Osteoblast (primary cell): ENCODE data around the gene CD180. TPM values are rescaled to one million over a fixed set of nuclear protein-coding genes. Genes with fewer than 3 reads are reported as not detected.

Experiments
- DNase-seq: peaks from one replicate; pipeline ENCODE4 v3.0.0; 2011; ENCODE audit warnings: low spot score, mixed read lengths; ENCODE audit not compliant: insufficient read length; ENCODE audit errors: missing footprints
- H2AFZ ChIP-seq: 2 replicates; pipeline ENCODE4 v1.6.0; 2011; ENCODE audit warnings: mild to moderate bottlenecking, low read length
- H3K27ac ChIP-seq: 2 replicates; pipeline ENCODE4 v1.5.1; 2011; ENCODE audit warnings: mild to moderate bottlenecking, low read depth, low read length, moderate library complexity
- H3K27me3 ChIP-seq: 2 replicates; pipeline ENCODE4 v1.6.0; 2012; ENCODE audit warnings: mild to moderate bottlenecking, control low read depth, inconsistent platforms, low read length, moderate library complexity; ENCODE audit not compliant: insufficient read depth
- H3K36me3 ChIP-seq: 2 replicates; pipeline ENCODE4 v1.5.1; 2011; ENCODE audit warnings: mild to moderate bottlenecking, low read length, control low read depth, moderate library complexity; ENCODE audit not compliant: insufficient read depth
- H3K4me1 ChIP-seq: 2 replicates; pipeline ENCODE4 v1.5.1; 2011; ENCODE audit warnings: mild to moderate bottlenecking, low read length, control low read depth, moderate library complexity; ENCODE audit not compliant: insufficient read depth
- H3K4me2 ChIP-seq: 2 replicates; pipeline ENCODE4 v1.6.0; 2011; ENCODE audit warnings: mild to moderate bottlenecking, low read length; ENCODE audit not compliant: insufficient read depth
- H3K4me3 ChIP-seq: fragments of 200-600 bp; sonication (generic); 3 replicates; pipeline ENCODE4 v1.5.1; 2012; ENCODE audit warnings: mild to moderate bottlenecking, low read length, inconsistent platforms; ENCODE audit not compliant: insufficient read depth
- H3K79me2 ChIP-seq: 2 replicates; pipeline ENCODE4 v1.6.0; 2012; ENCODE audit warnings: mild to moderate bottlenecking, low read length, control low read depth, inconsistent platforms; ENCODE audit not compliant: insufficient read depth
- H3K9me3 ChIP-seq: 2 replicates; pipeline ENCODE4 v1.5.1; 2011; ENCODE audit warnings: low read depth, low read length, control low read depth
- H4K20me1 ChIP-seq: 2 replicates; pipeline ENCODE4 v1.6.0; 2012; ENCODE audit warnings: mild to moderate bottlenecking, low read length, control low read depth; ENCODE audit not compliant: insufficient read depth
- CTCF ChIP-seq: IDR thresholded peaks from 2 replicates; pipeline ENCODE4 v1.5.1; 2011; ENCODE audit warnings: mild to moderate bottlenecking, low read depth, low read length, moderate library complexity; ENCODE audit errors: extremely low read depth
- total RNA-seq: library from RNA; depleted of rRNA; stranded (reverse); fragments of >200 nt; gene quantifications from 2 replicates; pipeline ENCODE4 v1.2.3, GENCODE V29; 2012

The CD180 gene
- total RNA-seq, 1 donor, result not detected

GRCh38 chr5:67165526-67166459, 30.8 kb downstream of the CD180 start:
- Histone ChIP-seq H3K79me2 (no peaks in the 10 kb centered on the region), H3K27me3 (no peaks in the 10 kb centered on the region), H3K4me2 (peak overlapping the region; percentile 78), H3K36me3 (no peaks in the 10 kb centered on the region), H3K4me1 (peaks cover 15% of the 10 kb centered on the region), H3K4me3 (peak overlapping the region; percentile 56), H2AFZ (peak overlapping the region; percentile 95), H3K27ac (peak overlapping the region; percentile 50), H4K20me1 (no peaks in the 10 kb centered on the region), H3K9me3 (no peaks in the 10 kb centered on the region)
- DNase-seq, result peak; percentile 97
- TF ChIP-seq CTCF, result peak; percentile 82

- no peaks in the 10 kb centered on the region for H4K20me1 ChIP-seq
- no peak for TF ChIP-seq CTCF
- H3K4me1 ChIP-seq, result peaks cover 17% of the 10 kb centered on the region
- H3K79me2 ChIP-seq, result no peaks in the 10 kb centered on the region
- no peak for DNase-seq
- no peak overlapping the region for H3K27ac ChIP-seq
- no peak overlapping the region for H3K4me3 ChIP-seq
- H2AFZ ChIP-seq, result no peak overlapping the region
- H3K36me3 ChIP-seq, result no peaks in the 10 kb centered on the region
- no peak overlapping the region for H3K4me2 ChIP-seq
- no peaks in the 10 kb centered on the region for H3K27me3 ChIP-seq
- no peaks in the 10 kb centered on the region for H3K9me3 ChIP-seq
These were observed 31.6 kb downstream of the CD180 start for GRCh38 chr5:67164856-67165525.

- Histone ChIP-seq H3K27me3 (no peaks in the 10 kb centered on the region), H3K9me3 (no peaks in the 10 kb centered on the region), H2AFZ (no peak overlapping the region), H3K79me2 (no peaks in the 10 kb centered on the region), H3K4me1 (peaks cover 17% of the 10 kb centered on the region), H3K27ac (no peak overlapping the region), H3K36me3 (no peaks in the 10 kb centered on the region), H4K20me1 (no peaks in the 10 kb centered on the region), H3K4me2 (no peak overlapping the region), H3K4me3 (no peak overlapping the region)
- TF ChIP-seq CTCF, result no peak
- no peak for DNase-seq
These were observed 32.6 kb downstream of the CD180 start for GRCh38 chr5:67163863-67164595.
